Measurements from ENCODE around the gene ING2.
"Not testable (repeated sequence)": the region's sequence is repeated elsewhere in the genome, so short reads cannot be mapped to it uniquely, and the experiment has no call there.

Gene ING2

GRCh38 chr4:183470821-183471220 is 34.0 kb upstream of the ING2 start:
- Histone ChIP-seq H3K4me1 (ENCODE audit: control insufficient read depth in 1 of 2, insufficient read depth in 2 of 2, low read length in 2 of 2) (no peaks in the 10 kb centered on the region), H3K27me3 (ENCODE audit: control insufficient read depth in 1 of 2, insufficient read depth in 2 of 2, low read length in 2 of 2) (no peaks in the 10 kb centered on the region), H3K9me3 (ENCODE audit: control insufficient read depth in 1 of 2, low read length in 2 of 2) (no peaks in the 10 kb centered on the region), H3K9ac (ENCODE audit: low read depth in 1 of 2, low read length in 2 of 2) (no peak overlapping the region), H3K4me3 (ENCODE audit: low read depth in 1 of 2, low read length in 2 of 2) (no peak overlapping the region), H3K27ac (ENCODE audit: low read depth, low read length) (no peak overlapping the region), H3K36me3 (ENCODE audit: control insufficient read depth in 1 of 2, insufficient read depth in 2 of 2, low read length in 2 of 2) (no peaks in the 10 kb centered on the region)

GRCh38 chr4:183471946-183472708 is 32.7 kb upstream of the ING2 start:
- Histone ChIP-seq H3K27me3 (ENCODE audit: control insufficient read depth in 1 of 2, insufficient read depth in 2 of 2, low read length in 2 of 2) (no peaks in the 10 kb centered on the region), H3K36me3 (ENCODE audit: control insufficient read depth in 1 of 2, insufficient read depth in 2 of 2, low read length in 2 of 2) (no peaks in the 10 kb centered on the region), H3K27ac (ENCODE audit: low read depth, low read length) (no peak overlapping the region), H3K9ac (ENCODE audit: low read depth in 1 of 2, low read length in 2 of 2) (peak overlapping the region in 1 of 2 donors; percentile 33), H3K9me3 (ENCODE audit: control insufficient read depth in 1 of 2, low read length in 2 of 2) (no peaks in the 10 kb centered on the region), H3K4me3 (ENCODE audit: low read depth in 1 of 2, low read length in 2 of 2) (peak overlapping the region in 1 of 2 donors; percentile 41), H3K4me1 (ENCODE audit: control insufficient read depth in 1 of 2, insufficient read depth in 2 of 2, low read length in 2 of 2) (no peaks in the 10 kb centered on the region)

GRCh38 chr4:183478123-183478522 is 26.7 kb upstream of the ING2 start:
- no peak overlapping the region for H3K4me3 ChIP-seq (ENCODE audit: low read depth in 1 of 2, low read length in 2 of 2)
- no peaks in the 10 kb centered on the region for H3K36me3 ChIP-seq (ENCODE audit: control insufficient read depth in 1 of 2, insufficient read depth in 2 of 2, low read length in 2 of 2)

GRCh38 chr4:183478926-183479325 is 25.9 kb upstream of the ING2 start:
- H3K27me3 ChIP-seq (ENCODE audit: control insufficient read depth in 1 of 2, insufficient read depth in 2 of 2, low read length in 2 of 2) = no peaks in the 10 kb centered on the region
- H3K4me1 ChIP-seq (ENCODE audit: control insufficient read depth in 1 of 2, insufficient read depth in 2 of 2, low read length in 2 of 2) = no peaks in the 10 kb centered on the region
- no peak overlapping the region for H3K9ac ChIP-seq (ENCODE audit: low read depth in 1 of 2, low read length in 2 of 2)

More at GRCh38 chr4:183478123-183478522, 26.7 kb upstream of the ING2 start:
- no peak overlapping the region for H3K27ac ChIP-seq (ENCODE audit: low read depth, low read length)
- H3K27me3 ChIP-seq (ENCODE audit: control insufficient read depth in 1 of 2, insufficient read depth in 2 of 2, low read length in 2 of 2) = no peaks in the 10 kb centered on the region
- no peaks in the 10 kb centered on the region for H3K4me1 ChIP-seq (ENCODE audit: control insufficient read depth in 1 of 2, insufficient read depth in 2 of 2, low read length in 2 of 2)
- no peak overlapping the region for H3K9ac ChIP-seq (ENCODE audit: low read depth in 1 of 2, low read length in 2 of 2)
- H3K9me3 ChIP-seq (ENCODE audit: control insufficient read depth in 1 of 2, low read length in 2 of 2) = no peaks in the 10 kb centered on the region

GRCh38 chr4:183482515-183483095 is 22.3 kb upstream of the ING2 start:
- not testable (repeated sequence) for H3K27me3 ChIP-seq (ENCODE audit: control insufficient read depth in 1 of 2, insufficient read depth in 2 of 2, low read length in 2 of 2); H3K9ac ChIP-seq (ENCODE audit: low read depth in 1 of 2, low read length in 2 of 2); H3K9me3 ChIP-seq (ENCODE audit: control insufficient read depth in 1 of 2, low read length in 2 of 2); H3K27ac ChIP-seq (ENCODE audit: low read depth, low read length); H3K36me3 ChIP-seq (ENCODE audit: control insufficient read depth in 1 of 2, insufficient read depth in 2 of 2, low read length in 2 of 2); H3K4me3 ChIP-seq (ENCODE audit: low read depth in 1 of 2, low read length in 2 of 2); H3K4me1 ChIP-seq (ENCODE audit: control insufficient read depth in 1 of 2, insufficient read depth in 2 of 2, low read length in 2 of 2)

More at GRCh38 chr4:183478926-183479325, 25.9 kb upstream of the ING2 start:
- Histone ChIP-seq H3K36me3 (ENCODE audit: control insufficient read depth in 1 of 2, insufficient read depth in 2 of 2, low read length in 2 of 2) (no peaks in the 10 kb centered on the region), H3K4me3 (ENCODE audit: low read depth in 1 of 2, low read length in 2 of 2) (no peak overlapping the region), H3K9me3 (ENCODE audit: control insufficient read depth in 1 of 2, low read length in 2 of 2) (no peaks in the 10 kb centered on the region), H3K27ac (ENCODE audit: low read depth, low read length) (no peak overlapping the region)

- Histone ChIP-seq H3K4me3 (ENCODE audit: low read depth in 1 of 2, low read length in 2 of 2) (no peak overlapping the region), H3K4me1 (ENCODE audit: control insufficient read depth in 1 of 2, insufficient read depth in 2 of 2, low read length in 2 of 2) (no peaks in the 10 kb centered on the region), H3K9me3 (ENCODE audit: control insufficient read depth in 1 of 2, low read length in 2 of 2) (no peaks in the 10 kb centered on the region), H3K27me3 (ENCODE audit: control insufficient read depth in 1 of 2, insufficient read depth in 2 of 2, low read length in 2 of 2) (no peaks in the 10 kb centered on the region), H3K36me3 (ENCODE audit: control insufficient read depth in 1 of 2, insufficient read depth in 2 of 2, low read length in 2 of 2) (no peaks in the 10 kb centered on the region), H3K9ac (ENCODE audit: low read depth in 1 of 2, low read length in 2 of 2) (no peak overlapping the region), H3K27ac (ENCODE audit: low read depth, low read length) (no peak overlapping the region)
Measured at GRCh38 chr4:183483997-183484396, 20.9 kb upstream of the ING2 start.

- no peak overlapping the region for H3K4me3 ChIP-seq (ENCODE audit: low read depth in 1 of 2, low read length in 2 of 2)
- no peaks in the 10 kb centered on the region for H3K9me3 ChIP-seq (ENCODE audit: control insufficient read depth in 1 of 2, low read length in 2 of 2)
- H3K36me3 ChIP-seq (ENCODE audit: control insufficient read depth in 1 of 2, insufficient read depth in 2 of 2, low read length in 2 of 2) = no peaks in the 10 kb centered on the region
- no peak overlapping the region for H3K9ac ChIP-seq (ENCODE audit: low read depth in 1 of 2, low read length in 2 of 2)
- no peaks in the 10 kb centered on the region for H3K4me1 ChIP-seq (ENCODE audit: control insufficient read depth in 1 of 2, insufficient read depth in 2 of 2, low read length in 2 of 2)
- no peaks in the 10 kb centered on the region for H3K27me3 ChIP-seq (ENCODE audit: control insufficient read depth in 1 of 2, insufficient read depth in 2 of 2, low read length in 2 of 2)
- H3K27ac ChIP-seq (ENCODE audit: low read depth, low read length) = no peak overlapping the region
Measured at GRCh38 chr4:183485411-183486160, 19.3 kb upstream of the ING2 start.

- H3K9me3 ChIP-seq (ENCODE audit: control insufficient read depth in 1 of 2, low read length in 2 of 2) = no peaks in the 10 kb centered on the region
- no peak overlapping the region for H3K27ac ChIP-seq (ENCODE audit: low read depth, low read length)
Measured at GRCh38 chr4:183492791-183493222, 12.1 kb upstream of the ING2 start.

GRCh38 chr4:183493246-183493645 is 11.6 kb upstream of the ING2 start:
- H3K9me3 ChIP-seq (ENCODE audit: control insufficient read depth in 1 of 2, low read length in 2 of 2) = no peaks in the 10 kb centered on the region
- H3K4me3 ChIP-seq (ENCODE audit: low read depth in 1 of 2, low read length in 2 of 2) = no peak overlapping the region
- H3K4me1 ChIP-seq (ENCODE audit: control insufficient read depth in 1 of 2, insufficient read depth in 2 of 2, low read length in 2 of 2) = no peaks in the 10 kb centered on the region
- no peaks in the 10 kb centered on the region for H3K36me3 ChIP-seq (ENCODE audit: control insufficient read depth in 1 of 2, insufficient read depth in 2 of 2, low read length in 2 of 2)
- no peaks in the 10 kb centered on the region for H3K27me3 ChIP-seq (ENCODE audit: control insufficient read depth in 1 of 2, insufficient read depth in 2 of 2, low read length in 2 of 2)
- no peak overlapping the region for H3K27ac ChIP-seq (ENCODE audit: low read depth, low read length)
- H3K9ac ChIP-seq (ENCODE audit: low read depth in 1 of 2, low read length in 2 of 2) = no peak overlapping the region

More at GRCh38 chr4:183492791-183493222, 12.1 kb upstream of the ING2 start:
- Histone ChIP-seq H3K27me3 (ENCODE audit: control insufficient read depth in 1 of 2, insufficient read depth in 2 of 2, low read length in 2 of 2) (no peaks in the 10 kb centered on the region), H3K4me1 (ENCODE audit: control insufficient read depth in 1 of 2, insufficient read depth in 2 of 2, low read length in 2 of 2) (no peaks in the 10 kb centered on the region), H3K9ac (ENCODE audit: low read depth in 1 of 2, low read length in 2 of 2) (no peak overlapping the region), H3K36me3 (ENCODE audit: control insufficient read depth in 1 of 2, insufficient read depth in 2 of 2, low read length in 2 of 2) (no peaks in the 10 kb centered on the region), H3K4me3 (ENCODE audit: low read depth in 1 of 2, low read length in 2 of 2) (no peak overlapping the region)

- Histone ChIP-seq H3K36me3 (ENCODE audit: control insufficient read depth in 1 of 2, insufficient read depth in 2 of 2, low read length in 2 of 2) (no peaks in the 10 kb centered on the region), H3K4me1 (ENCODE audit: control insufficient read depth in 1 of 2, insufficient read depth in 2 of 2, low read length in 2 of 2) (no peaks in the 10 kb centered on the region), H3K9ac (ENCODE audit: low read depth in 1 of 2, low read length in 2 of 2) (no peak overlapping the region), H3K27me3 (ENCODE audit: control insufficient read depth in 1 of 2, insufficient read depth in 2 of 2, low read length in 2 of 2) (no peaks in the 10 kb centered on the region), H3K4me3 (ENCODE audit: low read depth in 1 of 2, low read length in 2 of 2) (no peak overlapping the region), H3K9me3 (ENCODE audit: control insufficient read depth in 1 of 2, low read length in 2 of 2) (no peaks in the 10 kb centered on the region), H3K27ac (ENCODE audit: low read depth, low read length) (no peak overlapping the region)
Measured at GRCh38 chr4:183495184-183495583, 9.7 kb upstream of the ING2 start.

All from duodenal mucosa (tissue), 2 donors.